Measurements from ENCODE around the gene MYO10. TPM values are rescaled to one million over a fixed set of nuclear protein-coding genes. Genes with fewer than 3 reads are reported as not detected.

Gene MYO10
- total RNA-seq, 4 donors from 2014 or later = 5.6 to 11.0 (median 6.4) TPM

DNA sequence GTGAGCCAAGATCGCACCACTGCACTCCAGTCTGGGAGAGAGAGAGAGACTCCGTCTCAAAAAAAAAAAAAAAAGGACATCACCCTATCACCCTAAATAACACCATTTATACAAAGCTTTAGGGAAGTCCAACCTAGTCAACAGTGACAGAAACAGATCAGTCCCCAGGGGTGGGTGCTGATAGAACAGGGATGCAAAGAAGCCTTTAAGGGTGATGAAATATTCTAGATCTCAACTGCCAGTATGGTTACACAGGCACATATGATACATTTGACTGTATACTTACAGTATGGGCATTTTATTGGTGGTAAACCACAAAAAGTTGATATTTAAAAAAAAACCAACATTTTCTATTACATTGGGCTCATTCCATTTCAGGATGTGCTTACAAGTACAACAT is 324.1 kb downstream of the MYO10 start:
- Histone ChIP-seq H3K27ac (no peak overlapping the region), H3K9me3 (no peaks in the 10 kb centered on the region), H3K36me3 (no peaks in the 10 kb centered on the region), H3K4me1 (peaks cover 0 to 20% (median 10%) of the 10 kb centered on the region in 3 donors), H3K4me3 (no peak overlapping the region), H3K27me3 (no peaks in the 10 kb centered on the region)
- TF ChIP-seq CTCF (IDR thresholded peaks at IDR 0.05) (no peak), POLR2A (IDR thresholded peaks at IDR 0.05) (no peak), EP300 (IDR thresholded peaks at IDR 0.05) (no peak), POLR2AphosphoS5 (IDR thresholded peaks at IDR 0.05) (no peak)
- no peak for ATAC-seq
- WGBS, 2 donors (ENCODE audit: low coverage in 1 of 2) = 76 to 93% methylated on average over 2 of the region's 2 CpGs

Small RNAs within 50 kb of the gene (small RNA-seq; reads per million reads assigned to genes)
- 0 reads per million in 4 donors for gene RF00019
- gene RNA5SP179 = 0 to 0.12 (median 0) reads per million in 4 donors
- gene RNU6-660P = 0 reads per million in 4 donors
